HCT116 (cell line): Measurements from ENCODE around the gene HMGXB3. TPM values are rescaled to one million over a fixed set of nuclear protein-coding genes. Genes with fewer than 3 reads are reported as not detected.

Experiments used
- ATAC-seq: fragments of 200-7000 bp; cut with Tn5 transposase; 2 replicates; pipeline ENCODE4 v1.9.1; 2020; ENCODE audit warnings: mild to moderate bottlenecking, moderate library complexity
- BruUV-seq: library from RNA; stranded (reverse); fragments of 400-500 nt; replicated peaks from 2 replicates; lab custom pipeline; 2021; lab: Mats Ljungman, UMichigan
- CTCF ChIA-PET: fragments of 300-600 bp; sonication (Branson Sonifier 250); formaldehyde crosslinking; loops from one replicate; lab custom pipeline; 2021; ENCODE audit warnings: antibody characterized with exemption; lab: Charles Lee
- POLR2A ChIA-PET: fragments of 300-600, 350-600 bp; sonication (Branson Sonifier 250); formaldehyde crosslinking; loops from one replicate; lab custom pipeline; 2021; ENCODE audit warnings: antibody characterized with exemption; lab: Charles Lee
- RAD21 ChIA-PET, 2 experiments: fragments of 300-600 bp; sonication (Branson Sonifier 250); formaldehyde crosslinking; loops; one replicate each; lab custom pipeline; 2023; ENCODE audit warnings: low total read pairs in 2 of 2; ENCODE audit not compliant: uncharacterized antibody in 2 of 2, unreplicated experiment in 2 of 2, low non-redundant PET in 1 of 2; lab: Charles Lee
- DNase-seq: peaks from one replicate; pipeline ENCODE4 v3.0.0-alpha.2; 2010; ENCODE audit warnings: low read depth, low spot score
- H2AFZ ChIP-seq: fragments of 200-600 bp; shearing (Covaris generic), sonication (generic); 2 replicates; pipeline ENCODE4 v1.6.1; 2017; ENCODE audit warnings: low read depth, mixed run types, mixed read lengths, antibody characterized with exemption, low read length; ENCODE audit not compliant: poor library complexity, severe bottlenecking
- H3K27ac ChIP-seq: 2 replicates; pipeline ENCODE4 v1.5.1; 2012; ENCODE audit warnings: low read depth, low read length
- H3K27me3 ChIP-seq: fragments of 200-600 bp; sonication (generic); 2 replicates; pipeline ENCODE4 v1.6.1; 2016; ENCODE audit warnings: mixed run types, low read length, mixed read lengths; ENCODE audit not compliant: insufficient read depth
- H3K36me3 ChIP-seq, 2 experiments: fragments of 200-500 bp in 1 of 2; fragments of 200-600 bp in 1 of 2; sonication (Bioruptor generic) in 1 of 2; sonication (generic) in 1 of 2; 2 replicates each; pipeline versions ENCODE4 v1.5.1 to v1.6.1; 2014 to 2016; ENCODE audit warnings: low read length in 2 of 2, inconsistent platforms in 1 of 2, mixed read lengths in 1 of 2, mixed run types in 1 of 2; ENCODE audit not compliant: insufficient read depth in 2 of 2, control insufficient read depth in 1 of 2
- H3K4me1 ChIP-seq, 2 experiments: fragments of 200-600 bp in 1 of 2; sonication (generic) in 1 of 2; 2 replicates each; pipeline versions ENCODE4 v1.5.1 to v1.6.1; 2012 to 2017; ENCODE audit warnings: low read length in 2 of 2, inconsistent platforms in 1 of 2, mild to moderate bottlenecking in 1 of 2, mixed read lengths in 1 of 2, mixed run types in 1 of 2, moderate library complexity in 1 of 2; ENCODE audit not compliant: insufficient read depth in 2 of 2, control insufficient read depth in 1 of 2
- H3K4me2 ChIP-seq: fragments of 200-600 bp; sonication (generic); 2 replicates; pipeline ENCODE4 v1.6.1; 2017; ENCODE audit warnings: mixed run types, low read length, mixed read lengths
- H3K4me3 ChIP-seq, 2 experiments: fragments of 200-600 bp in 1 of 2; sonication (generic) in 1 of 2; replicated peaks in 1 of 2; 2 replicates each; pipeline ENCODE4 v1.5.1; 2011 to 2016; ENCODE audit warnings: low read length in 2 of 2, control low read depth in 1 of 2, low read depth in 1 of 2, mild to moderate bottlenecking in 1 of 2, mixed read lengths in 1 of 2, mixed run types in 1 of 2
- H3K79me2 ChIP-seq: fragments of 200-600 bp; sonication (generic); 2 replicates; pipeline ENCODE4 v1.6.1; 2017; ENCODE audit warnings: mild to moderate bottlenecking, mixed run types, low read length, moderate library complexity, mixed read lengths; ENCODE audit not compliant: insufficient read depth
- H3K9ac ChIP-seq: fragments of 200-600 bp; sonication (generic); 2 replicates; pipeline ENCODE4 v1.6.1; 2016; ENCODE audit warnings: low read length, mixed read lengths
- H3K9me2 ChIP-seq: fragments of 200-600 bp; sonication (generic), shearing (Covaris generic); 2 replicates; pipeline ENCODE4 v1.6.1; 2017; ENCODE audit warnings: mixed run types, mild to moderate bottlenecking, moderate library complexity; ENCODE audit not compliant: insufficient read depth
- H3K9me3 ChIP-seq, 2 experiments: fragments of 200-500 bp in 1 of 2; fragments of 200-600 bp in 1 of 2; sonication (Bioruptor generic) in 1 of 2; sonication (generic) in 1 of 2; 2 replicates each; pipeline ENCODE4 v1.6.1; 2014 to 2017; ENCODE audit warnings: low read length in 2 of 2, mixed read lengths in 2 of 2, inconsistent platforms in 1 of 2, low read depth in 1 of 2, mild to moderate bottlenecking in 1 of 2, mixed run types in 1 of 2, moderate library complexity in 1 of 2; ENCODE audit not compliant: control insufficient read depth in 1 of 2, insufficient read depth in 1 of 2
- H4K20me1 ChIP-seq: fragments of 200-600 bp; sonication (generic), shearing (Covaris generic); 2 replicates; pipeline ENCODE4 v1.6.1; 2017; ENCODE audit warnings: mixed run types, mild to moderate bottlenecking, moderate library complexity; ENCODE audit not compliant: insufficient read depth
- CBX3 ChIP-seq: IDR thresholded peaks from 2 replicates; pipeline ENCODE4 v1.6.1; 2012; ENCODE audit warnings: low read depth
- CTCF ChIP-seq, 3 experiments: fragments of 200-600 bp in 1 of 3; sonication (generic) in 1 of 3; IDR thresholded peaks in 2 of 3; conservative IDR thresholded peaks in 1 of 3; 2 replicates each; pipeline ENCODE4 v1.5.1; 2012 to 2017; ENCODE audit warnings: low read depth in 2 of 3, low read length in 2 of 3, antibody characterized with exemption in 1 of 3, borderline replicate concordance in 1 of 3, control low read depth in 1 of 3, mild to moderate bottlenecking in 1 of 3, mixed read lengths in 1 of 3, mixed run types in 1 of 3, moderate library complexity in 1 of 3; ENCODE audit not compliant: insufficient read depth in 1 of 3
- JUND ChIP-seq: IDR thresholded peaks from 2 replicates; pipeline ENCODE4 v1.6.1; 2012
- RAD21 ChIP-seq: IDR thresholded peaks from 2 replicates; pipeline ENCODE4 v1.6.1; 2012; ENCODE audit warnings: low read depth, mild to moderate bottlenecking
- intact Hi-C: fragments of 100-400 bp; cut with micrococcal nuclease; formaldehyde crosslinking; loops from 2 replicates; pipeline ENCODE4 v1.10.0; 2022
- total RNA-seq: library from RNA; stranded (reverse); gene quantifications from one replicate; pipeline ENCODE4 v1.2.1, GENCODE V29; 2021; ENCODE audit not compliant: unreplicated experiment

Gene HMGXB3
- total RNA-seq, 1 experiment from 2014 or later = 41.8 TPM

- Histone ChIP-seq H3K4me2 (peak overlapping the region; percentile 97), H3K9me2 (no peaks in the 10 kb centered on the region), H3K27me3 (no peaks in the 10 kb centered on the region), H2AFZ (no peak overlapping the region), H3K4me3 (peak overlapping the region in 1 of 2 experiments; percentile 74; a peak in 2 of 4 replicates), H3K4me1 (peaks cover 8 to 27% of the 10 kb centered on the region in 2 experiments), H3K9me3 (no peaks in the 10 kb centered on the region)
- ChIA-PET CTCF (interaction anchor here (0.7 to 3.4 kb wide), 16 partner anchors 9 to 325 kb away, joined by 3 to 26 read pairs (median 3); partner anchors contain the start of genes HMGXB3 and TIGD6), RAD21 (interaction anchor here (0.7 to 1.6 kb wide), 5 partner anchors 108 to 142 kb away, joined by 3 to 6 read pairs (median 4); no protein-coding TSS in a partner anchor), POLR2A (interaction anchor here (0.6 to 1.6 kb wide), 4 partner anchors 10 to 818 kb away, joined by 3 read pairs; partner anchors contain the start of genes HMGXB3 and TIGD6)
- DNase-seq = no peak
- TF ChIP-seq JUND (no peak), RAD21 (peak; percentile 73), CTCF (IDR thresholded peaks at IDR 0.05 in 2 of 3, conservative IDR thresholded peaks at IDR 0.05 in 1 of 3; ENCODE audit: borderline replicate concordance in 1 of 3, insufficient read depth in 1 of 3, low read depth in 2 of 3, low read length in 2 of 3) (peak; percentile 48 to 73 (median 57); a peak in 5 of 6 replicates), CBX3 (no peak)
- TF ChIP-seq, all 23 proteins: peak for 2
- ATAC-seq = no peak
- Histone ChIP-seq H4K20me1 (no peaks in the 10 kb centered on the region), H3K79me2 (0 out of 2 replicates have a peak, but pooled peaks cover 2% of the 10 kb centered on the region), H3K9ac (peak overlapping the region; percentile 73; the same call in 1 of the 2 replicates), H3K27ac (no peak overlapping the region), H3K36me3 (no peaks in the 10 kb centered on the region)
- intact Hi-C loops = loop anchor here (1.0 kb wide), 1 partner anchor 125 kb away; no protein-coding TSS in a partner anchor
- no TSS peak for BruUV-seq
Observed at GRCh38 chr5:149961957-149962409, 38.6 kb upstream of the HMGXB3 start.
